Astrocyte of the spinal cord (primary cell): ENCODE measurements around the gene RNU6-9.
A peak's percentile ranks its signal among the peaks of the same experiment; 100 is the strongest.

Experiments
- DNase-seq: peaks from one replicate; pipeline ENCODE4 v3.0.0; 2011; ENCODE audit warnings: low read depth, low spot score
- H3K4me3 ChIP-seq: 2 replicates; pipeline ENCODE4 v1.5.1; 2011; ENCODE audit warnings: low read depth, mild to moderate bottlenecking, low read length, moderate library complexity
- CTCF ChIP-seq: IDR thresholded peaks from 2 replicates; pipeline ENCODE4 v1.5.1; 2012; ENCODE audit warnings: low read depth, mild to moderate bottlenecking, low read length, inconsistent platforms
- in situ Hi-C: cut with HindIII; loops from 2 replicates; pipeline ENCODE4 v1.10.0; 2017; ENCODE audit warnings: low sequenced_read_pairs

Gene RNU6-9

GRCh38 chr19:900302-901111 lies 7.2 kb downstream of the RNU6-9 start:
- no peak for TF ChIP-seq CTCF
- no peak overlapping the region for H3K4me3 ChIP-seq
- in situ Hi-C loops: no loop called here
- no peak for DNase-seq

- in situ Hi-C loops: no loop called here
- TF ChIP-seq CTCF: no peak
- no peak overlapping the region for H3K4me3 ChIP-seq
- DNase-seq: no peak
Measured at GRCh38 chr19:901216-902092, 8.2 kb downstream of the RNU6-9 start.

GRCh38 chr19:902093-902370 lies 8.7 kb downstream of the RNU6-9 start:
- no peak for TF ChIP-seq CTCF
- in situ Hi-C loops: no loop called here
- H3K4me3 ChIP-seq: no peak overlapping the region
- no peak for DNase-seq

- DNase-seq: no peak
- no peak for TF ChIP-seq CTCF
- H3K4me3 ChIP-seq: no peak overlapping the region
- in situ Hi-C loops: no loop called here
Measured at GRCh38 chr19:902446-903226, 9.4 kb downstream of the RNU6-9 start.

- H3K4me3 ChIP-seq: no peak overlapping the region
- in situ Hi-C loops: no loop called here
- no peak for TF ChIP-seq CTCF
- peak; percentile 41 for DNase-seq
Measured at GRCh38 chr19:903266-903797, 10.0 kb downstream of the RNU6-9 start.

GRCh38 chr19:904545-904944 lies 11.3 kb downstream of the RNU6-9 start:
- no peak for DNase-seq
- in situ Hi-C loops: no loop called here
- TF ChIP-seq CTCF: no peak

More at GRCh38 chr19:904545-904944, 11.3 kb downstream of the RNU6-9 start:
- no peak overlapping the region for H3K4me3 ChIP-seq
